GM15510 (cell line): ENCODE data around the gene PRAMEF8.
"Not testable (repeated sequence)": the region's sequence is repeated elsewhere in the genome, so short reads cannot be mapped to it uniquely, and the experiment has no call there.

ENCODE experiments used
- POLR2A ChIP-seq: IDR thresholded peaks from 3 replicates; pipeline ENCODE4 v1.6.1; 2011; ENCODE audit warnings: borderline replicate concordance; ENCODE audit not compliant: insufficient read length; ENCODE audit errors: extremely low read depth

The PRAMEF8 gene

DNA sequence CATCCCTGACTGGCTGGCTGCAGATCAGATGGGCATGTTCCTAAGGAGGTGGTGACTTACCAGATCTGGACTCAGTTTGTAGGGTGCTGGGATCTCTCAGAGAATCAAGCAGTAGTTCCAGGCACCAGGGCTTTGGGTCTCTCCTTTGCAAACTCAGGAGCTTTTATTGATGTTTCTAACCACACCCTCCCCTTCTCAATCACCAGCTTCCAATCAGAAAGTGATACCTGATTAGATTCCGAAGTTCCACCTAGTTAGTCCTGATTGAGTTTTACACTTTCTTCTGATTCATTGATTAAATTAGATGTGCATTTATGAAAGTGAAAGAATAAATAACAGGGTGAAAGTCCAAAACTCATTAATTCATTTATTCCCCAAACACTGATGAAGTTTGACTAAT is at the start of gene PRAMEF8:
Gene PRAMEF8 (minus strand): TSS at position 101 of the 400 bp plus-strand sequence. CDS start 1,046 bp downstream, outside the sequence.
- not testable (repeated sequence) for TF ChIP-seq POLR2A

DNA sequence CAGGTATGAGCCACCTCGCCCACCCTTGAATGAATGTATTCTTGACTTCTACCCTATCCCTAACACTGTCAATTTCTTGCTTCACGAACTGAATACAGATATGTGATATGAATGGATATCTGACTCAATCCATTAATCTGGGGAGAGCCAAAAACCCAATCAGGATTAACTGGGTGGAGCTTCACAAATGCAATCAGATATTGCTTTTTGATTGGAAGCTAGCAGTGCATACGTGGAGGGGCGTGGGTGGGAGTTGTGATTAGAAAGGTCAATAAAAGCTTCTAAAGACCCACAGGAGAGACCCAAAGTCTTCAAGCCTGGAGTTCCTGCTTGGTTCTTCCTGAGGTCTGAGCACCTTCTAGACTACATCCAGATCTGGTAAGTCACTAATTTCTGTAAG is 30.3 kb upstream of the PRAMEF8 start, which contains the start of gene PRAMEF15:
Gene PRAMEF15 (plus strand): TSS at position 301 of the 400 bp plus-strand sequence. CDS start 2,827 bp downstream, outside the sequence.
- TF ChIP-seq POLR2A = not testable (repeated sequence)

DNA sequence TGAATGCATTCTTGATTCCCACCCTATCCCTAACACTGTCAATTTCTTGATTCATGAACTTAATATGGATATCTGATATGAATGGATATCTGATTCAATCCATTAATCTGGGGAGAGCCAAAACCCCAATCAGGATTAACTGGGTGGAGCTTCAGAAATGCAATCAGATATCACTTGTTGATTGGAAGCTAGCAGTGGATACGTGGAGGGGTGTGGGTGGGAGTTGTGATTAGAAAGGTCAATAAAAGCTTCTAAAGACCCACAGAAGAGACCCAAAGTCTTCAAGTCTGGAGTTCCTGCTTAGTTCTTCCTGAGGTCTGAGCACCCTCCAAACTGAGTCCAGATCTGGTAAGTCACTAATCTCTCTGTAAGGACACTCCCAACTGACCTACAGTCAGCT is 18.3 kb upstream of the PRAMEF8 start, which contains the start of gene PRAMEF33:
Gene PRAMEF33 (plus strand): TSS at position 301 of the 400 bp plus-strand sequence. CDS start 2,416 bp downstream, outside the sequence.
- TF ChIP-seq POLR2A = not testable (repeated sequence)

DNA sequence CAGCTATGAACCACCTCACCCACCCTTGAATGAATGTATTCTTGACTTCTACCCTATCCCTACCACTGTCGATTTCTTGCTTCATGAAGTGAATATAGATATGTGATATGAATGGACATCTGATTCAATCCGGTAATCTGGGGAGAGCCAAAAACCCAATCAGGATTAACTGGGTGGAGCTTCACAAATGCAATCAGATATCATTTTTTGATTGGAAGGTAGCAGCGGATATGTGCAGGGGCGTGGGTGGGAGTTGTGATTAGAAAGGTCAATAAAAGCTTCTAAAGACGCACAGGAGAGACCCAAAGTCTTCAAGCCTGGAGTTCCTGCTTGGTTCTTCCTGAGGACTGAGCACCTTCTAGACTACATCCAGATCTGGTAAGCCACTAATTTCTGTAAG is 31.0 kb downstream of the PRAMEF8 start, which contains the start of gene PRAMEF5:
Gene PRAMEF5 (plus strand): TSS at position 301 of the 400 bp plus-strand sequence. CDS start 5,071 bp downstream, outside the sequence.
- not testable (repeated sequence) for TF ChIP-seq POLR2A
